ENCODE data around the gene PIP. TPM values are rescaled to one million over a fixed set of nuclear protein-coding genes. Genes with fewer than 3 reads are reported as not detected.
"Not testable (repeated sequence)": the region's sequence is repeated elsewhere in the genome, so short reads cannot be mapped to it uniquely, and the experiment has no call there.

PIP gene
- total RNA-seq, 1 donor from 2014 or later, result not detected

DNA sequence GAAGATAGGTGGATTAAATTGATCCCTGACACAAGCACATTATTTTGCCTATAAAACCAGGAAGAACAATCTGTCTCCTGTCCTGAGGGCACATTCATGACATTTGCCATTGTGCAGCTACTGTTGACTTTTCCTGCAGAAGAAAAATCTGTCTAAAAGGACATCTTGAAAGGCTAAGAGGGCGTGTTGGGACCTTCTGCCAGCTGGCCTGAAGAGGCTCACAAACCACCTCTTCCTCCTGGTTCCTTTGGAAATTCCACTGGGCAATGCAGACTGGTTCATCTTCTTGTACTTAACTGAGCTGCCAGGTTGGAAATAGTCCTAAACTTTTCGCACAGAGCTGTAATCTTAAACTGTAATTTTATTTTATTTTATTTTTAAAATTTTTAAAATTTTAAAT lies 35.7 kb upstream of the PIP start:
- Histone ChIP-seq H3K9ac (no peak overlapping the region), H4K20me1 (ENCODE audit: low read depth) (no peaks in the 10 kb centered on the region), H3K36me3 (peaks cover 8% of the 10 kb centered on the region), H3K4me3 (no peak overlapping the region), H2AFZ (replicated peaks) (no peak overlapping the region), H3F3A (ENCODE audit: low read depth) (no peaks in the 10 kb centered on the region), H3K79me2 (ENCODE audit: low read depth) (no peaks in the 10 kb centered on the region), H3K27ac (no peak overlapping the region), H3K4me2 (no peak overlapping the region), H3K27me3 (no peaks in the 10 kb centered on the region), H3K9me3 (ENCODE audit: low read depth) (peaks cover 5% of the 10 kb centered on the region), H3K4me1 (no peaks in the 10 kb centered on the region)
- DNase-seq (ENCODE audit: low spot score), result no peak
- TF ChIP-seq CTCF (IDR thresholded peaks at IDR 0.05), result no peak
- TF ChIP-seq EZH2 (IDR thresholded peaks at IDR 0.05), result no peak
- peaks cover 11% of the 10 kb centered on the region for H3K9me3 Mint-ChIP-seq
- no peak overlapping the region for H3K4me3 Mint-ChIP-seq
- H3K4me1 Mint-ChIP-seq, result no peaks in the 10 kb centered on the region
- H3K27me3 Mint-ChIP-seq (ENCODE audit: insufficient read depth, low read depth), result peaks cover 2% of the 10 kb centered on the region
- H3K36me3 Mint-ChIP-seq, result peaks cover 2% of the 10 kb centered on the region
- no peak overlapping the region for H3K27ac Mint-ChIP-seq

DNA sequence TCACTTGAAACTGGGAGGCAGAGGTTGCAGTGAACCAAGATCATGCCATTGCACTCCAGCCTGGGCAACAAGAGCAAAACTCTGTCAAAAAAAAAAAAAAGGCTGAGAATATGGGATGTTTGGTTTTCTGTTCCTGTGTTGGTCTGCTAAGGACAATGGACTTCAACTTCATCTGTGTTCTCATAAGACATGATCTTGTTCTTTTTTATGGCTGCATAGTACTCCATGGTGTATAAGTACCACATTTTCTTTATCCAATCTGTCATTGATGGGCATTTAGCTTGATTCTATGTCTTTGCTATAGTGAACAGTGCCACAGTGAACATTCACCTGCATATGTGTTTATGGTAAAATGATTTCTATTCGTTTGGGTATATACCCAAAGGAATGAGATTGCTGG lies 32.3 kb upstream of the PIP start:
- not testable (repeated sequence) for H3K79me2 ChIP-seq (ENCODE audit: low read depth); H3K4me3 ChIP-seq; H3K4me3 Mint-ChIP-seq; H3K36me3 Mint-ChIP-seq; H2AFZ ChIP-seq (replicated peaks); H3K27ac Mint-ChIP-seq; H3K4me1 Mint-ChIP-seq; H4K20me1 ChIP-seq (ENCODE audit: low read depth); H3K4me2 ChIP-seq; DNase-seq (ENCODE audit: low spot score); H3K27me3 Mint-ChIP-seq (ENCODE audit: insufficient read depth, low read depth); H3K36me3 ChIP-seq; H3K4me1 ChIP-seq; H3K9ac ChIP-seq; H3K27ac ChIP-seq; H3F3A ChIP-seq (ENCODE audit: low read depth); H3K9me3 ChIP-seq (ENCODE audit: low read depth); H3K27me3 ChIP-seq
- H3K9me3 Mint-ChIP-seq, result peaks cover 11% of the 10 kb centered on the region

- H3K4me3 Mint-ChIP-seq, result no peak overlapping the region
- H3K4me1 Mint-ChIP-seq, result no peaks in the 10 kb centered on the region
- Histone ChIP-seq H2AFZ (replicated peaks) (no peak overlapping the region), H3F3A (ENCODE audit: low read depth) (no peaks in the 10 kb centered on the region), H3K79me2 (ENCODE audit: low read depth) (no peaks in the 10 kb centered on the region), H3K27me3 (no peaks in the 10 kb centered on the region), H3K9ac (no peak overlapping the region), H3K9me3 (ENCODE audit: low read depth) (no peaks in the 10 kb centered on the region), H3K27ac (no peak overlapping the region), H4K20me1 (ENCODE audit: low read depth) (no peaks in the 10 kb centered on the region), H3K4me3 (no peak overlapping the region), H3K4me2 (no peak overlapping the region), H3K36me3 (no peaks in the 10 kb centered on the region), H3K4me1 (no peaks in the 10 kb centered on the region)
- H3K36me3 Mint-ChIP-seq, result peaks cover under 1% of the 10 kb centered on the region
- H3K9me3 Mint-ChIP-seq, result peaks cover 2% of the 10 kb centered on the region
- no peak for DNase-seq (ENCODE audit: low spot score)
- no peak for TF ChIP-seq CTCF (IDR thresholded peaks at IDR 0.05)
- no peak for TF ChIP-seq EZH2phosphoT487 (IDR thresholded peaks at IDR 0.05)
- TF ChIP-seq EZH2 (IDR thresholded peaks at IDR 0.05), result no peak
- no peaks in the 10 kb centered on the region for H3K27me3 Mint-ChIP-seq (ENCODE audit: insufficient read depth, low read depth)
- H3K27ac Mint-ChIP-seq, result no peak overlapping the region
Observed at GRCh38 chr7:143104759-143105158, 27.1 kb upstream of the PIP start.

GRCh38 chr7:143108019-143108418 lies 23.9 kb upstream of the PIP start:
- H3K79me2 ChIP-seq (ENCODE audit: low read depth); H4K20me1 ChIP-seq (ENCODE audit: low read depth); H3K9me3 ChIP-seq (ENCODE audit: low read depth); H2AFZ ChIP-seq (replicated peaks); H3F3A ChIP-seq (ENCODE audit: low read depth); H3K27ac Mint-ChIP-seq; H3K4me2 ChIP-seq; H3K27me3 ChIP-seq; H3K4me3 ChIP-seq; H3K9me3 Mint-ChIP-seq; H3K4me1 ChIP-seq; H3K36me3 ChIP-seq; H3K36me3 Mint-ChIP-seq; H3K27ac ChIP-seq; H3K4me3 Mint-ChIP-seq; H3K9ac ChIP-seq; H3K4me1 Mint-ChIP-seq; DNase-seq (ENCODE audit: low spot score); H3K27me3 Mint-ChIP-seq (ENCODE audit: insufficient read depth, low read depth): not testable (repeated sequence)
